Endothelial cell (in vitro differentiated cells): ENCODE results near the gene UCKL1. TPM values are rescaled to one million over a fixed set of nuclear protein-coding genes. Genes with fewer than 3 reads are reported as not detected.
A peak's percentile ranks its signal among the peaks of the same experiment; 100 is the strongest.

Experiments used
- DNase-seq: peaks from one replicate; pipeline ENCODE4 v3.0.0; 2021; ENCODE audit warnings: low spot score
- H3K27ac Mint-ChIP-seq: one replicate; pipeline ENCODE4 v1.8.0; 2021; ENCODE audit warnings: mixed read lengths, inconsistent platforms; ENCODE audit not compliant: unreplicated experiment
- H3K27me3 Mint-ChIP-seq: one replicate; pipeline ENCODE4 v1.8.0; 2021; ENCODE audit warnings: mild to moderate bottlenecking, moderate library complexity, mixed read lengths, inconsistent platforms; ENCODE audit not compliant: unreplicated experiment
- H3K36me3 Mint-ChIP-seq: one replicate; pipeline ENCODE4 v1.8.0; 2021; ENCODE audit warnings: mild to moderate bottlenecking, low read depth, mixed read lengths, inconsistent platforms; ENCODE audit not compliant: unreplicated experiment
- H3K4me1 Mint-ChIP-seq: one replicate; pipeline ENCODE4 v1.8.0; 2021; ENCODE audit warnings: mild to moderate bottlenecking, mixed read lengths, inconsistent platforms; ENCODE audit not compliant: unreplicated experiment
- H3K4me3 Mint-ChIP-seq: one replicate; pipeline ENCODE4 v1.8.0; 2021; ENCODE audit warnings: mild to moderate bottlenecking, mixed read lengths, inconsistent platforms; ENCODE audit not compliant: unreplicated experiment
- H3K9me3 Mint-ChIP-seq: one replicate; pipeline ENCODE4 v1.8.0; 2021; ENCODE audit warnings: mixed read lengths, inconsistent platforms; ENCODE audit not compliant: unreplicated experiment
- CTCF ChIP-seq: fragments of 200-600 bp; sonication (generic); IDR thresholded peaks from one replicate; pipeline ENCODE4 v1.5.0; 2021; ENCODE audit warnings: antibody characterized with exemption; ENCODE audit not compliant: unreplicated experiment
- total RNA-seq: library from RNA; stranded (reverse); fragmentation: NEBNext Ultra II Directional; extraction: Animal tissue kit (Norgen Biotek cat#: 25700); gene quantifications from one replicate; pipeline ENCODE4 v1.2.1, GENCODE V29; 2021; ENCODE audit not compliant: unreplicated experiment

Gene UCKL1
- total RNA-seq, 1 donor from 2014 or later = 40.1 TPM

DNA sequence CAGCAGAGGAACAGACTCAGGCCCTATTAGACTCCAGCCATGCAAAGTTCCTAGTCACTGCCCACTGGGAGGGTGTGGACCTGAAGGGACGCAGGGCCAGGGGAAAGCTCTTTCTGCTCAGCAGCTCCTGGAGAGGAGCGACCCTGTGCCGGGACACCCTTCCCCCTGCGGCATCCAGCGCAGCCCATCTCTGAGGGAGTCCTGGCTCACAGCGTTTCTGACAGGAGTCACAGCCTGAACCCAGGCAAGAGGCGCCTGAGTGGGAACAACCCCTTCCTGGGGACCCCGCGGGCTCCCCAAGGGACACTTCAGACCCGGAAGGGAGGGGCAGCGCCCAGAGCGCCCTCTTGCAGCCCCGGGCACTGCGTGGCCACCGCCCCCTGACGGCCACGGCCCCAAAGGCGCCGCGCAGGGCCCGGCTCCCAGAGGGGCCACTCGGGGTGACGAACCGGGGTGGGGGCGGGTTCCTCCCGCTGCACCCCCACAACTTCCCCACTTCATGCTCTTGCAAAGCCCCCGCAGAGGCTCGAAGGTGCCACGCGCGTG is 862 bp downstream of the UCKL1 start:
- DNase-seq = no peak
- no peaks in the 10 kb centered on the region for H3K9me3 Mint-ChIP-seq
- peaks cover 11% of the 10 kb centered on the region for H3K4me1 Mint-ChIP-seq
- H3K36me3 Mint-ChIP-seq = no peaks in the 10 kb centered on the region
- peak overlapping the region; percentile 84 for H3K4me3 Mint-ChIP-seq
- no peak for TF ChIP-seq CTCF
- H3K27me3 Mint-ChIP-seq = peaks cover 14% of the 10 kb centered on the region
- no peak overlapping the region for H3K27ac Mint-ChIP-seq

DNA sequence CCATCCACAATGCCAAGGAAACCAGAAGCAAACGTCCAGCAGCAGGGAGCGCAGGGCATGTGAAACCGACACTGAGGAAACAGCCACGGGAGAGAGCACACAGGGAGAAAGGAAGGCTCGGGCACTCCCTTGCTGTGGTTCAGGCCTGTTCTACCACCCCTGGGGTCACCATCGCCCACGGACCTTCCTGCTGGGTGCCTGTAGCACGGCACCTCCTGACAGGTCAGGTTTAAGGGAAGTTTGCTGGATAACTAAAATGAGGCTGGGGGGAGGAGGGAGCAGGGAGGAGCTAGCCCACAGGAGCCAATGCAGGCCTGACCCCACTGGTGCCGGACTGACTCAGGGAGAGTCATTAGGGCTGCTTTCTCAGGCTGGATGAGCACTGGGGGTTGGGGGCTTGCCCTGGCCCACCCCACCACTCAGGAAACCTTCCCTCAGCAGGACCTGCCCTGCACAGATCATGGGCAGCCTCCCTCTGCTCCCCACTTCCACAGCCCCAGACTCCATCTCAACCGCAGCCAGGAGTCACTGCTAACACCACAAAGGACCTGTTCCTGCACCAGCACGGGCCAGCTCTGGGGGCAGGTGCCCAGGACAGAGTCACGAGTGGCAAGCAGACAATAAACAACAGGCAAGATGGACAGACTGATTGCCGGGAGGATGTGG is 2.3 kb downstream of the UCKL1 start:
- Mint-ChIP-seq H3K36me3 (no peaks in the 10 kb centered on the region), H3K9me3 (no peaks in the 10 kb centered on the region), H3K4me1 (peaks cover 12% of the 10 kb centered on the region), H3K4me3 (peak overlapping the region; percentile 83), H3K27me3 (peaks cover 22% of the 10 kb centered on the region), H3K27ac (no peak overlapping the region)
- TF ChIP-seq CTCF = no peak
- DNase-seq = no peak

DNA sequence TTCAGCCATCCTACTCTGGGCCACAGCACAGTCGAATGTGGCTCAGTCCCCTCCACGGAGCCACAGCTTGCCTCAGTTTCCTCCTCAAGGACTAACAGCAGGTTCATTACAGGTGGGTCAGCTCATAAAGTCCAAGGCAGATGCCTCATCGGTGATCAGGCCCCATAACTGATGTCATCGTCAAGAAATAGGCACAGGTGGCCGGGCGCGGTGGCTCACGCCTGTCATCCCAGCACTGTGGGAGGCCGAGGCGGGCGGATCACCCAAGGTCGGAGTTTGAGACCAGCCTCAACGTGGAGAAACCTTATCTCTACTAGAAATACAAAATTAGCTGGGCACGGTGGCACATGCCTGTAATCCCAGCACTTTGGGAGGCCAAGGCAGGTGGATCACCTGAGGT is 3.4 kb downstream of the UCKL1 start:
- TF ChIP-seq CTCF = no peak
- no peaks in the 10 kb centered on the region for H3K9me3 Mint-ChIP-seq
- H3K4me1 Mint-ChIP-seq = peaks cover 18% of the 10 kb centered on the region
- H3K36me3 Mint-ChIP-seq = no peaks in the 10 kb centered on the region
- DNase-seq = no peak
- H3K27ac Mint-ChIP-seq = no peak overlapping the region
- peaks cover 31% of the 10 kb centered on the region for H3K27me3 Mint-ChIP-seq
- H3K4me3 Mint-ChIP-seq = no peak overlapping the region

DNA sequence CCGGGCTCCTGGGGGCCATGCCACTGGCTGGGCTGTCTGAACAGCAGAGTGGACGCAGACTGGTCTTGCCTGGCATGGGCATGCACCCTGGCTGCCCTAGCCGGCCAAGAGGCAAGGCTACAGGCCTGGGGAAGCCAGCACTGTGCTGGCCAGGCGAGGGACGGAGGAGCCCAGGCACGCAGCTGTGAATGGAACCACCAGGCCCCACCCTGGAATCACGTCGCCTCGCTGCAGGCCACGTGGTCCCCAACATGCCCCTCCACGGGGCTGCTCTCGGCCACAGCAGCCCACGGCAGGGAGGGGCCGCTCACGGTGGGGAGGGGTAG is 4.0 kb downstream of the UCKL1 start:
- Mint-ChIP-seq H3K9me3 (no peaks in the 10 kb centered on the region), H3K4me3 (no peak overlapping the region), H3K27ac (no peak overlapping the region), H3K36me3 (peaks cover under 1% of the 10 kb centered on the region), H3K4me1 (peaks cover 20% of the 10 kb centered on the region), H3K27me3 (peaks cover 31% of the 10 kb centered on the region)
- no peak for DNase-seq
- TF ChIP-seq CTCF = no peak

- Mint-ChIP-seq H3K36me3 (peaks cover 5% of the 10 kb centered on the region), H3K4me3 (no peak overlapping the region), H3K9me3 (no peaks in the 10 kb centered on the region), H3K4me1 (peaks cover 23% of the 10 kb centered on the region), H3K27me3 (peaks cover 33% of the 10 kb centered on the region), H3K27ac (no peak overlapping the region)
- no peak for TF ChIP-seq CTCF
- DNase-seq = no peak
Measured at GRCh38 chr20:63951398-63952209, 4.6 kb downstream of the UCKL1 start.
